Panc1 (cell line): ENCODE measurements around the gene PCSK5. TPM values are rescaled to one million over a fixed set of nuclear protein-coding genes. Genes with fewer than 3 reads are reported as not detected.
A peak's percentile ranks its signal among the peaks of the same experiment; 100 is the strongest.

Experiments
- ATAC-seq: fragments of 200-7000 bp; cut with Tn5 transposase; 2 replicates; pipeline ENCODE4 v1.9.1; 2020; ENCODE audit warnings: mild to moderate bottlenecking, moderate library complexity
- BruUV-seq: library from RNA; stranded (reverse); fragments of 400-500 nt; replicated peaks from 2 replicates; lab custom pipeline; 2021; lab: Mats Ljungman, UMichigan
- CTCF ChIA-PET: fragments of 300-600 bp; sonication (Branson Sonifier 250); formaldehyde crosslinking; loops from one replicate; lab custom pipeline; 2022; ENCODE audit warnings: antibody characterized with exemption; lab: Charles Lee
- POLR2A ChIA-PET: fragments of 300-600 bp; sonication (Branson Sonifier 250); formaldehyde crosslinking; loops from one replicate; lab custom pipeline; 2022; ENCODE audit warnings: antibody characterized with exemption; lab: Charles Lee
- DNase-seq: peaks from one replicate; pipeline ENCODE4 v3.0.0-alpha.2; 2010; ENCODE audit warnings: low read depth, low spot score
- H3K27ac ChIP-seq: 2 replicates; pipeline ENCODE4 v1.5.1; 2011; ENCODE audit warnings: mild to moderate bottlenecking, low read length, inconsistent platforms
- H3K27me3 ChIP-seq: fragments of 200-500 bp; sonication (Bioruptor generic); 2 replicates; pipeline ENCODE4 v1.6.0; 2014; ENCODE audit warnings: low read length, inconsistent platforms; ENCODE audit not compliant: control insufficient read depth, insufficient read depth
- H3K36me3 ChIP-seq: fragments of 200-500 bp; sonication (Bioruptor generic); 2 replicates; pipeline ENCODE4 v1.5.1; 2014; ENCODE audit warnings: inconsistent platforms, mild to moderate bottlenecking, low read length, moderate library complexity; ENCODE audit not compliant: control insufficient read depth, insufficient read depth
- H3K4me1 ChIP-seq: 2 replicates; pipeline ENCODE4 v1.5.1; 2011; ENCODE audit warnings: inconsistent platforms, mild to moderate bottlenecking, low read length, moderate library complexity; ENCODE audit not compliant: control insufficient read depth, insufficient read depth
- H3K4me3 ChIP-seq, 2 experiments: 2 replicates each; pipeline ENCODE4 v1.5.1; 2011 to 2012; ENCODE audit warnings: low read depth in 2 of 2, low read length in 2 of 2, mild to moderate bottlenecking in 2 of 2, inconsistent platforms in 1 of 2, moderate library complexity in 1 of 2
- H3K9me3 ChIP-seq: fragments of 200-500 bp; sonication (Bioruptor generic); 2 replicates; pipeline ENCODE4 v1.5.1; 2014; ENCODE audit warnings: low read depth, mild to moderate bottlenecking, inconsistent platforms, low read length, moderate library complexity; ENCODE audit not compliant: control insufficient read depth, insufficient read depth
- CTCF ChIP-seq: fragments of 450-650 bp; IDR thresholded peaks from 2 replicates; pipeline ENCODE4 v1.5.1; 2017; ENCODE audit warnings: mild to moderate bottlenecking
- POLR2AphosphoS5 ChIP-seq: IDR thresholded peaks from 2 replicates; pipeline ENCODE4 v1.6.1; 2012; ENCODE audit warnings: mild to moderate bottlenecking, low read depth, low read length, moderate library complexity
- REST ChIP-seq, 2 experiments: IDR thresholded peaks; 2 replicates each; pipeline ENCODE4 v1.6.1; 2011 to 2012; ENCODE audit warnings: low read depth in 2 of 2, control low read depth in 1 of 2, low read length in 1 of 2, mild to moderate bottlenecking in 1 of 2, moderate library complexity in 1 of 2; ENCODE audit not compliant: insufficient read depth in 1 of 2
- SIN3A ChIP-seq: IDR thresholded peaks from 2 replicates; pipeline ENCODE4 v1.6.1; 2012; ENCODE audit warnings: low read depth, mild to moderate bottlenecking, low read length, moderate library complexity, borderline replicate concordance; ENCODE audit not compliant: insufficient read depth
- TCF7L2 ChIP-seq: IDR thresholded peaks from 2 replicates; pipeline ENCODE4 v1.6.1; 2011; ENCODE audit warnings: mild to moderate bottlenecking, low read depth, low read length, inconsistent platforms
- in situ Hi-C: cut with HindIII; loops from 2 replicates; pipeline ENCODE4 v1.10.0; 2016; ENCODE audit warnings: low sequenced_read_pairs, low pct_unique_long_range_greater_than_20kb
- intact Hi-C: fragments of 100-400 bp; cut with micrococcal nuclease; formaldehyde crosslinking; loops from one replicate; pipeline ENCODE4 v1.10.0; 2022; ENCODE audit not compliant: unreplicated experiment
- total RNA-seq: library from RNA; stranded (reverse); gene quantifications from one replicate; pipeline ENCODE4 v1.2.1, GENCODE V29; 2021; ENCODE audit not compliant: unreplicated experiment

Gene PCSK5
- total RNA-seq, 1 experiment from 2014 or later, result 0.21 TPM

- H3K4me3 ChIP-seq, result no peak overlapping the region
- no peak for TF ChIP-seq CTCF
- no peak for TF ChIP-seq SIN3A
- no peak for TF ChIP-seq REST (IDR thresholded peaks at IDR 0.05; ENCODE audit: insufficient read depth in 1 of 2, low read depth in 2 of 2, low read length in 1 of 2)
- no peak for TF ChIP-seq TCF7L2
- no peak for TF ChIP-seq POLR2AphosphoS5
- DNase-seq, result no peak
- in situ Hi-C loops (no loop called here), intact Hi-C loops (loop anchor here (2.0 to 5.0 kb wide), 2 partner anchors 1038 to 1100 kb away; no protein-coding TSS in a partner anchor)
- BruUV-seq, result no TSS peak
- ChIA-PET POLR2A (no interaction called here), CTCF (interaction anchor here (0.6 to 0.7 kb wide), 2 partner anchors 79 to 343 kb away, joined by 5 to 6 read pairs; no protein-coding TSS in a partner anchor)
- no peaks in the 10 kb centered on the region for H3K4me1 ChIP-seq
- H3K27me3 ChIP-seq, result no peaks in the 10 kb centered on the region; the same call in 1 of the 2 replicates
- no peaks in the 10 kb centered on the region for H3K9me3 ChIP-seq
- ATAC-seq, result no peak
- no peaks in the 10 kb centered on the region for H3K36me3 ChIP-seq
- H3K27ac ChIP-seq, result no peak overlapping the region
Measured at GRCh38 chr9:76302543-76302942, 412.1 kb downstream of the PCSK5 start.

GRCh38 chr9:76302947-76303550 is 412.6 kb downstream of the PCSK5 start:
- H3K9me3 ChIP-seq, result no peaks in the 10 kb centered on the region
- no peak for DNase-seq
- no peaks in the 10 kb centered on the region for H3K4me1 ChIP-seq
- intact Hi-C loops (loop anchor here (2.0 to 5.0 kb wide), 2 partner anchors 1038 to 1101 kb away; no protein-coding TSS in a partner anchor), in situ Hi-C loops (no loop called here)
- BruUV-seq, result no TSS peak
- ChIA-PET POLR2A (no interaction called here), CTCF (interaction anchor here (0.7 kb wide), 1 partner anchor 344 kb away, joined by 6 read pairs; no protein-coding TSS in a partner anchor)
- no peaks in the 10 kb centered on the region for H3K36me3 ChIP-seq
- H3K4me3 ChIP-seq, result no peak overlapping the region
- TF ChIP-seq REST (IDR thresholded peaks at IDR 0.05; ENCODE audit: insufficient read depth in 1 of 2, low read depth in 2 of 2, low read length in 1 of 2) (no peak), CTCF (peak; percentile 62), TCF7L2 (no peak)
- no peak for ATAC-seq
- H3K27ac ChIP-seq, result no peak overlapping the region
- H3K27me3 ChIP-seq, result no peaks in the 10 kb centered on the region; the same call in 1 of the 2 replicates
